ENCODE data around the gene PPY.
"Not testable (repeated sequence)": the region's sequence is repeated elsewhere in the genome, so short reads cannot be mapped to it uniquely, and the experiment has no call there.

Gene PPY

DNA sequence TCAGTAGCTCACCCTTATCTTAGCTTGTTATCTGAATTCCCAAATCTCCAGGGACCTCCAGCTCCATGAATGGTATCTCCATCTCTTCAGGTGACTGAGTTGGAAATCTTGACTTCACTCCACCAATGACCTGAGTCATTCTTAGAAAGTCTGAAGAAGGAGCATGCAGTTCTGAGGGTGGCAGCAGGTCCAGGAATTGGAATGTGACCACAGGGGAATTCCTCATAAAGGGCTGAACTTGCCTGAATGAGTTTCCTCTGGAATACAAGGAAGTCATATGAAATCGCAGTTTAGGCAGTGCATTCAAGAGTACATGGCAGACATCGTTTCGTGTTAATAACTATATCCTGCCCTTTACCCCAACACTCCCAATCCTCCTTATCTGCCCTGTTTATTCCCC is 24.0 kb upstream of the PPY start:
- DNase-seq (ENCODE audit: low read depth, low spot score): no peak

DNA sequence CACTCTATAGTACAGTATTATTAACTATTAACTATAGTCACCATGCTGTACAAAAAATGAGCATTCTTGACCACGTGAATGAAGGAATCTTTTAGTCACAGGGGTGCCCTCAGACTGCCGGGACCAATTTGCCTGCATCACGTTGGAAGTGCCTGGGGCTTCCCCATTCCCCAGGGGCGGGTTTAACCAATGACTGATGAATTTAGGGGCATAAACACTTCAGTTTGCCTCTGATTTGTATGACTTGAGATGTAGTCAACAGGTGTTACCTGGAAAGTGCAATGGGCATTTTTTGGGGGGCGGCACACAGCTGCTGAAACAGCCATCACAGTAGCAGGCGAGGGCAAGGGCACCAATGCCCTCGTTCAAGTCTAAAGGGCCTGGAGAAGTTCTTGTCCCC is 20.2 kb upstream of the PPY start:
- no peak for DNase-seq (ENCODE audit: low read depth, low spot score)

GRCh38 chr17:43961954-43962353 is 19.7 kb upstream of the PPY start:
- no peak for DNase-seq (ENCODE audit: low read depth, low spot score)

DNA sequence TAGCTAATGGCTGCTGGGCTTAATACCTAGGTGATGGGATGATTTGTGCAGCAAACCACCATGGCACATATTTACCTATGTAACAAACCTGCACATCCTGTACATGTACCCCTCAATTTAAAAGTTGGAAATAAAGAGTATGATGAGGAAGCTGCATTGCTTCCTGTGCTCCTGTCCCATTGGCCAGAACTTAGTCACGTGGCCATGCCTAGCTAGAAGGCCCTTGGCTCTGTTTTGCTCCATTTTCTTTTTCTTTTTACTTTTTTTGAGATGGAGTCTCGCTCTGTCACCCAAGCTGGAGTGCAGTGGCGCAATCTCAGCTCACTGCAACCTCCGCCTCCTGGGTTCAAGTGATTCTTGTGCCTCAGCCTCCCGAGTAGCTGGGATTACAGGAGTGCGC is 19.0 kb upstream of the PPY start:
- not testable (repeated sequence) for DNase-seq (ENCODE audit: low read depth, low spot score)

- no peak for DNase-seq (ENCODE audit: low read depth, low spot score)
Observed at GRCh38 chr17:43958748-43959352, 16.6 kb upstream of the PPY start.

DNA sequence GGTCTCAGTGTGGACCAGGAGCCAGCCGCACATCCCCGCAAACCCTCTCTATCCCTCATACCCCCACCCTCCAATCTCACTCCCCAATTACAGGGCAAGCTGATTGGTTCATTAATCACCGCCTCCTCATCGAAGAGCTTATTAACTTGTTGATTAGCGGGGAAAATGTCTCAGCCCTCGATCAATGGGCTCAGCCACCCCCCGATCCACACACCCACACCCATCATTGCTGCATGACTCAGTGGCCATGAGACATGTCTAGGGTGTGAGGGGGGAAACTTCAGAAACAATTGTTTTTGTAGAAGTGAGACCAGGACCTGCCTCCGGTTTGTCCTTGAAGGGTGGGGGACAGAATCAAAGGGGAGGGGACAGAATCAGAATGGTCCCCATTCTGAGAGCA is 13.9 kb upstream of the PPY start:
- DNase-seq (ENCODE audit: low read depth, low spot score): no peak

DNA sequence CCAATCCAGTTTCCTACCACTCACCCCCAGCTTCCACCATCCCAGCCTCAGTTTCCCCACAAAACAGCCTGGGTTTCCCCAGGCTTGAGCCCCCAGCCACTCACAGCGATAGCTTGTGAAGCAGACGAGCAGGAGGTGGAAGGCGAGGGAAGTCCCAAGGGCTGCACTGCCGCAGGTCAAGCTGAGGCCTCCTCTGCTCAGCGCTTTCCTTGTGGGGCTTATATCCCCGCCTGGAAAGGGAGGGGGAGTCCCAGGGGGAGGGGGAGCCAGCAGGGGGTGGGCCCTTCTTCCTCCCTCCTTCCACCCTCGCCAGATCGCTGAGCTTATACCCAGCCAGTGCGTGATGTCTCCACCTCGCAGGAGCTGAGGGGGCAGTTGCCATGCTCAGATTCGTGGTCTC is 11.5 kb upstream of the PPY start, which contains the start of gene PYY:
PYY (minus strand) TSS at position 195 of the 400 bp plus-strand sequence. CDS start 457 bp downstream, outside the sequence.
- no peak for DNase-seq (ENCODE audit: low read depth, low spot score)

GRCh38 chr17:43952724-43953666 is 10.7 kb upstream of the PPY start:
- DNase-seq (ENCODE audit: low read depth, low spot score): no peak

DNA sequence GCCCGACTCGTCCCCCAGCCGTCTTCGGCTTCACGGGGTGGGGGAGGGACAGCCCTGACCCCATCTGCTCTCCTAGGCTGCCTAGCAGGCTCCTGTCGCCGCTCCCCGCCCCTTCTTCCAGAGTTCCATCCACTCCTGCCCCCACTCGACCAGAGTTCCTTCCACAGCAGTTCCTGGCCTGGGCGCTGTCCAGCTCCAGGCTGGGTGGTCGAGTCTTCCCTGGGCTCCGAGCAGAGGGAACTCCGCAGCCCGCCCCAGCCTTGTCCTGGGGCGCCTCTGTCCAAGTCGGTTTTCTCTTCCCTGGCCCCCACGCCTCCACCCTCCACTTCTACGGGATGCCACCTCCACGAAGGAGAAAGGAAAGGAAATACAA is 10.1 kb upstream of the PPY start:
- DNase-seq (ENCODE audit: low read depth, low spot score): no peak

DNA sequence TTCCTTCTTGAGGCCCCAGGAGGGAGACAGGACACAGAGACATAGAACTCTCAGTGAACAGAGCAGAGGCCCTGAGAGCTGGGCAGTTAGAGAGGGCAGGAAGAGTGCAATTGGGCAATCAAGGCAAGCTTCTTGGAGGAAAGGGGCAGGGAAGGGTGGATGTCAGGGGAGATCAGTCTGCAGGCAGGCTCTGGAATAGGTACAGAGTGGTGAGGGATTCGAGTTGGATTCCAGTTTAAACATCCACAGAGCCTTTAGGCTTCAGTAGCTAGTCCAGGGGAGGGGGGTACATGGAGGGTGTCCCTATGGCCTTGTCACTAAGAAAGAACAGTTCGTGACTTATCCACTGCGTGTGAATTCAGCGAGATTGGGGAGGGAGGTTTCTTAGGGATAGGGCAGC is 9.5 kb upstream of the PPY start:
- DNase-seq (ENCODE audit: low read depth, low spot score): no peak

GRCh38 chr17:43950554-43950953 is 8.3 kb upstream of the PPY start:
- no peak for DNase-seq (ENCODE audit: low read depth, low spot score)

GRCh38 chr17:43949781-43950180 is 7.5 kb upstream of the PPY start:
- DNase-seq (ENCODE audit: low read depth, low spot score): no peak

DNA sequence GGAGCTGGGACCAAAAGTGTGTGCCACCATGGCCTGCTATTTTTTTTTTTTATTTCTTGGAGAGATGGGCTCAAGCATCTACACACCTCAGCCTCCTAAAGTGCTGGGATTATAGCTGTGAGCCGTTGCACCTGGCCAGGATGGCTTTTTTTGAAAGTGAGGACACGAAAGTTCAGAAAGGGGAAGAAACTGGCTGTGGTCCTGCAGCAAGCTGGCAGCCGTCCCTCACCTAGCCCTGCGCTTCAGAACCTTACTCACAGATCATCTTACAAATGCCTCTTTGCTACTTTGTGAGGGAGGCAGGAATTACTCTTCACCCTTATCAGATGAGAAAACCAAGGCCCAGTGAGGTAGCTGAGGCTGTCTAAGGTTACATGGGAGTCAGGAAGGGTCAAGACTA is 4.5 kb upstream of the PPY start:
- no peak for DNase-seq (ENCODE audit: low read depth, low spot score)

GRCh38 chr17:43945074-43945829 is 3.0 kb upstream of the PPY start:
- DNase-seq (ENCODE audit: low read depth, low spot score): no peak

- DNase-seq (ENCODE audit: low read depth, low spot score): no peak
Observed at GRCh38 chr17:43940630-43941029, 1.6 kb downstream of the PPY start.

- no peak for DNase-seq (ENCODE audit: low read depth, low spot score)
Observed at GRCh38 chr17:43939886-43940285, 2.4 kb downstream of the PPY start.

- DNase-seq (ENCODE audit: low read depth, low spot score): not testable (repeated sequence)
Observed at GRCh38 chr17:43939452-43939851, 2.8 kb downstream of the PPY start.

DNA sequence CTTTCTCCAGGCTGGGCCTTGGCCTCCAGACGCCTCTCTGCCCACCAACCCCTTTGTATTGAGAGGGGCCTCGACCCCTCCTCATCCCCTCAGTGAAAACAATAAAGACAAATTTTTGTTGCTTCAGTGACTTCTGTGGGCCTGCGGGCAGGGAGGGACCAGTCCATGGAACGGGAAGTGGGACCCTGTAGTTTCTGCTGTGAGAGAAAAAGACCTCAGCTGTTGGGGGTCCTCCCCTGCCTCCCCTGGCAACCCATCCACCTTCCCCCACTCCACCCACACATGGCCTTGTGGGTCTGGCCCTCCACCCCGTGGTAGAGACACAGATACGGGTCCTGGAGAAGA is 3.5 kb downstream of the PPY start:
- no peak for DNase-seq (ENCODE audit: low read depth, low spot score)

DNA sequence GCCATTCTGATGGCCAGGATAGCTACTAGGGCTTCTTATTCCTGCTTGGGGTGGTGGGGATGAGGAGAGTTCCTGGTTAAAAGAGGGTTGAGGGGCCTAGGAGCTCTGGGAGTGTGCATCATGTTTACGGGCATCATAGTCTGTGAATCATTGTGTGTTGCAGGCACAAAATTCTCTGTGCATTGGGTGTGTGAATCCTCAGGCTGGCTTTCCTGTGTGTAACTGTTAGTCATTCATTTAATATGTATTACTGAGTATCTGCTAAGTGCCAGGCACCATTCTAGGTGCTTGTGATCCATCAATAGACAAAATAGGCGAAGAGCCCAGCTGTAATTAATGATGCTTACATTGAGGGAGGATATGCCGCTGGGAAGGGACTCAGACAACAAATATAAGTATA is 5.8 kb downstream of the PPY start:
- no peak for DNase-seq (ENCODE audit: low read depth, low spot score)

DNA sequence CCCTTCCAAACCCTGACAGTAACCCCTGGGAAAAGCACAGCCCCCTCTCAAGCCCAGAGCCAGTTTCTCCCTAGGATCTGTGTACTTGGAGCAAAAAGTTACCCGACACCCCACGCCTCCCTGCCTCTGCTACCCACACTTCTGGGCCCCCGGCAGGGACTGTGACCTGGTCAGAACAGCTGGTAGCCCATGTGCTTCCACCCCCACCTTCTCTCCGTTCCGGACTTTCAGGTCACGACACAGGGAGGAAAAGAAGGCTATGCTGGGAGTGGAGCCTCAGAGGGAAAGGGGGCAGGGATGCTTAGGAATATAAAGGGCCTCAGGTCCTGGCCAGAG is 6.4 kb downstream of the PPY start:
- no peak for DNase-seq (ENCODE audit: low read depth, low spot score)

- DNase-seq (ENCODE audit: low read depth, low spot score): no peak
Observed at GRCh38 chr17:43935204-43935925, 6.9 kb downstream of the PPY start.

DNA sequence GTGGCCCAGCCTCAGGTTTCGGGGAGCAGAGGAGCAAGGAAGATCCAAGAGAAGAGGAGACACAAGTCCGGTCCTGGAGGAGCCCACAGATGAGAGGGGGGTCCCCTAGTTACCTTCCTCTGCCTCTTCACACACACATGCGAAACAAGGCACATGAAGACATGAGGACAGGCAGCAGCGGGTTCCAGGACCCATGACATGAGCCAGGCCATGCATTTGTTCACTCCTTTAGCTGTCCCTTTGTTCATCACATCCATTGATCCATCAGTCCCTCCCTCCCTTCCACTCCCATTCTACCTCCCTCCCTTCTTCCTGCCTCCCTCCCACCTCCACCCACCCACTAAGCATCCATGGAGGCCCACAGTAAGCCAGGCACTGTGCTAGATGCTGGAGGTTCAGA is 9.4 kb downstream of the PPY start:
- no peak for DNase-seq (ENCODE audit: low read depth, low spot score)
